Calu3 (cell line): ENCODE data around the gene RET. TPM values are rescaled to one million over a fixed set of nuclear protein-coding genes. Genes with fewer than 3 reads are reported as not detected.
"Not testable (repeated sequence)": the region's sequence is repeated elsewhere in the genome, so short reads cannot be mapped to it uniquely, and the experiment has no call there.

ENCODE experiments used
- BruUV-seq: library from RNA; stranded (reverse); fragments of 400-500 nt; replicated peaks from 2 replicates; lab custom pipeline; 2021; lab: Mats Ljungman, UMichigan
- CTCF ChIA-PET: fragments of 300-600 bp; sonication (Branson Sonifier 250); formaldehyde crosslinking; loops from one replicate; lab custom pipeline; 2022; ENCODE audit warnings: antibody characterized with exemption; lab: Charles Lee
- DNase-seq: peaks from one replicate; pipeline ENCODE4 v3.0.0; 2022
- H3K27ac Mint-ChIP-seq: one replicate; pipeline ENCODE4 v1.8.0; 2022; ENCODE audit warnings: mixed read lengths; ENCODE audit not compliant: unreplicated experiment
- H3K27me3 Mint-ChIP-seq: one replicate; pipeline ENCODE4 v1.8.0; 2022; ENCODE audit warnings: mixed read lengths; ENCODE audit not compliant: unreplicated experiment
- H3K36me3 Mint-ChIP-seq: one replicate; pipeline ENCODE4 v1.8.0; 2022; ENCODE audit warnings: mild to moderate bottlenecking, moderate library complexity, mixed read lengths; ENCODE audit not compliant: insufficient read depth, unreplicated experiment
- H3K4me1 Mint-ChIP-seq: one replicate; pipeline ENCODE4 v1.8.0; 2022; ENCODE audit warnings: mild to moderate bottlenecking, low read depth, mixed read lengths; ENCODE audit not compliant: unreplicated experiment
- H3K4me3 Mint-ChIP-seq: one replicate; pipeline ENCODE4 v1.8.0; 2022; ENCODE audit warnings: mild to moderate bottlenecking, low read depth, moderate library complexity, mixed read lengths; ENCODE audit not compliant: unreplicated experiment
- H3K9me3 Mint-ChIP-seq: one replicate; pipeline ENCODE4 v1.8.0; 2022; ENCODE audit warnings: low read depth, mixed read lengths; ENCODE audit not compliant: unreplicated experiment
- CTCF ChIP-seq: fragments of 200-600 bp; IDR thresholded peaks from one replicate; pipeline ENCODE4 v1.8.0; 2022; ENCODE audit warnings: antibody characterized with exemption; ENCODE audit not compliant: unreplicated experiment
- intact Hi-C: fragments of 100-400 bp; cut with micrococcal nuclease; formaldehyde crosslinking; loops from one replicate; pipeline ENCODE4 v1.10.0; 2022; ENCODE audit not compliant: unreplicated experiment
- total RNA-seq: library from RNA; stranded (reverse); gene quantifications from 2 replicates; pipeline ENCODE4 v1.2.3, GENCODE V29; 2022

RET gene
- total RNA-seq, 1 experiment from 2014 or later, result not detected

GRCh38 chr10:43090664-43091063 is 13.8 kb downstream of the RET start:
- Mint-ChIP-seq H3K27me3 (peaks cover 84% of the 10 kb centered on the region), H3K27ac (no peak overlapping the region), H3K4me3 (no peak overlapping the region), H3K4me1 (no peaks in the 10 kb centered on the region), H3K9me3 (no peaks in the 10 kb centered on the region), H3K36me3 (no peaks in the 10 kb centered on the region)
- CTCF ChIA-PET, result no interaction called here
- DNase-seq, result no peak
- TF ChIP-seq CTCF, result no peak
- BruUV-seq, result no TSS peak
- intact Hi-C loops, result no loop called here

GRCh38 chr10:43091846-43092245 is 15.0 kb downstream of the RET start:
- Mint-ChIP-seq H3K9me3 (no peaks in the 10 kb centered on the region), H3K4me1 (no peaks in the 10 kb centered on the region), H3K4me3 (no peak overlapping the region), H3K27me3 (peaks cover 80% of the 10 kb centered on the region), H3K27ac (no peak overlapping the region), H3K36me3 (no peaks in the 10 kb centered on the region)
- CTCF ChIA-PET, result no interaction called here
- intact Hi-C loops, result no loop called here
- no peak for DNase-seq
- BruUV-seq, result no TSS peak
- TF ChIP-seq CTCF, result no peak

- Mint-ChIP-seq H3K27me3 (peaks cover 80% of the 10 kb centered on the region), H3K4me1 (no peaks in the 10 kb centered on the region), H3K27ac (no peak overlapping the region), H3K4me3 (no peak overlapping the region), H3K36me3 (no peaks in the 10 kb centered on the region), H3K9me3 (no peaks in the 10 kb centered on the region)
- no peak for TF ChIP-seq CTCF
- CTCF ChIA-PET, result no interaction called here
- no TSS peak for BruUV-seq
- intact Hi-C loops, result no loop called here
- DNase-seq, result no peak
Measured at GRCh38 chr10:43093423-43094076, 16.7 kb downstream of the RET start.

- no peaks in the 10 kb centered on the region for H3K36me3 Mint-ChIP-seq
- CTCF ChIA-PET, result no interaction called here
- no peaks in the 10 kb centered on the region for H3K4me1 Mint-ChIP-seq
- intact Hi-C loops, result no loop called here
- no TSS peak for BruUV-seq
- DNase-seq, result no peak
- H3K9me3 Mint-ChIP-seq, result no peaks in the 10 kb centered on the region
- H3K27me3 Mint-ChIP-seq, result peaks cover 77% of the 10 kb centered on the region
- no peak overlapping the region for H3K4me3 Mint-ChIP-seq
- no peak overlapping the region for H3K27ac Mint-ChIP-seq
- no peak for TF ChIP-seq CTCF
Measured at GRCh38 chr10:43094085-43094484, 17.2 kb downstream of the RET start.

GRCh38 chr10:43099339-43099738 is 22.5 kb downstream of the RET start:
- intact Hi-C loops, DNase-seq, H3K4me1 Mint-ChIP-seq, H3K36me3 Mint-ChIP-seq, H3K9me3 Mint-ChIP-seq, H3K4me3 Mint-ChIP-seq, CTCF ChIA-PET, BruUV-seq, H3K27ac Mint-ChIP-seq: not testable (repeated sequence)
- peaks cover 88% of the 10 kb centered on the region for H3K27me3 Mint-ChIP-seq
